ENCODE data around the gene RASA3. TPM values are rescaled to one million over a fixed set of nuclear protein-coding genes. Genes with fewer than 3 reads are reported as not detected.
A peak's percentile ranks its signal among the peaks of the same experiment; 100 is the strongest.
"Not testable (repeated sequence)": the region's sequence is repeated elsewhere in the genome, so short reads cannot be mapped to it uniquely, and the experiment has no call there.

Gene RASA3
- total and polyA plus RNA-seq, 12 donors: 6.8 to 16.9 (median 10.3) TPM

DNA sequence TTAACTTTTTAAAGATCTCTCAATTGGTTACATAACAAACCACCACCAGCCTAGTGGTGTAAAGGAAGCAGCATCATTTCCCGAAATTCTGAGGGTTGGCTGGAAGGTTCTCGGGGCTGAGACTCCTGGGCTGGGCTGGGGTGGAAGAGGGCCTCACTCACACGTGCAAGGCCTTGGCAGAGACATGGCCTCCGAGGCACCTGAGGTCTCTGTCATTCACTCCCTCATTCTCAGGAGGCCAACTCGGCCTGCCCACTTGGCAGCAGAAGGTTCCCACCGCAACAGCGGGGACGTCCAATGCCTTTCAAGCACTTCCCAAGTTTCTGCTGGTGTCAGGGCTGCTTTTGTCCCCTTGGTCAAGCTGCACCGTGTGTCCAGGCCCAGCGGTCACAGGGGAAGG lies 18.6 kb upstream of the RASA3 start:
- peak in 2 of 8 donors; percentile 14 to 31 for ATAC-seq
- Histone ChIP-seq H3K36me3 (no peaks in the 10 kb centered on the region), H3K27me3 (no peaks in the 10 kb centered on the region), H3K9me3 (no peaks in the 10 kb centered on the region), H3K27ac (peak overlapping the region in 1 of 10 donors; percentile 65), H3K4me3 (no peak overlapping the region), H3K4me1 (peaks cover 0 to 31% (median 0%) of the 10 kb centered on the region in 9 donors)
- WGBS, 2 donors: 72 to 76% methylated on average over 10 of the region's 10 CpGs
- intact Hi-C loops (cut with DNase I): no loop called here
- DNase-seq: no peak
- TF ChIP-seq, protein P1, sequence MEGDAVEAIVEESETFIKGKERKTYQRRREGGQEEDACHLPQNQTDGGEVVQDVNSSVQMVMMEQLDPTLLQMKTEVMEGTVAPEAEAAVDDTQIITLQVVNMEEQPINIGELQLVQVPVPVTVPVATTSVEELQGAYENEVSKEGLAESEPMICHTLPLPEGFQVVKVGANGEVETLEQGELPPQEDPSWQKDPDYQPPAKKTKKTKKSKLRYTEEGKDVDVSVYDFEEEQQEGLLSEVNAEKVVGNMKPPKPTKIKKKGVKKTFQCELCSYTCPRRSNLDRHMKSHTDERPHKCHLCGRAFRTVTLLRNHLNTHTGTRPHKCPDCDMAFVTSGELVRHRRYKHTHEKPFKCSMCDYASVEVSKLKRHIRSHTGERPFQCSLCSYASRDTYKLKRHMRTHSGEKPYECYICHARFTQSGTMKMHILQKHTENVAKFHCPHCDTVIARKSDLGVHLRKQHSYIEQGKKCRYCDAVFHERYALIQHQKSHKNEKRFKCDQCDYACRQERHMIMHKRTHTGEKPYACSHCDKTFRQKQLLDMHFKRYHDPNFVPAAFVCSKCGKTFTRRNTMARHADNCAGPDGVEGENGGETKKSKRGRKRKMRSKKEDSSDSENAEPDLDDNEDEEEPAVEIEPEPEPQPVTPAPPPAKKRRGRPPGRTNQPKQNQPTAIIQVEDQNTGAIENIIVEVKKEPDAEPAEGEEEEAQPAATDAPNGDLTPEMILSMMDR (IDR thresholded peaks at IDR 0.05): no peak

DNA sequence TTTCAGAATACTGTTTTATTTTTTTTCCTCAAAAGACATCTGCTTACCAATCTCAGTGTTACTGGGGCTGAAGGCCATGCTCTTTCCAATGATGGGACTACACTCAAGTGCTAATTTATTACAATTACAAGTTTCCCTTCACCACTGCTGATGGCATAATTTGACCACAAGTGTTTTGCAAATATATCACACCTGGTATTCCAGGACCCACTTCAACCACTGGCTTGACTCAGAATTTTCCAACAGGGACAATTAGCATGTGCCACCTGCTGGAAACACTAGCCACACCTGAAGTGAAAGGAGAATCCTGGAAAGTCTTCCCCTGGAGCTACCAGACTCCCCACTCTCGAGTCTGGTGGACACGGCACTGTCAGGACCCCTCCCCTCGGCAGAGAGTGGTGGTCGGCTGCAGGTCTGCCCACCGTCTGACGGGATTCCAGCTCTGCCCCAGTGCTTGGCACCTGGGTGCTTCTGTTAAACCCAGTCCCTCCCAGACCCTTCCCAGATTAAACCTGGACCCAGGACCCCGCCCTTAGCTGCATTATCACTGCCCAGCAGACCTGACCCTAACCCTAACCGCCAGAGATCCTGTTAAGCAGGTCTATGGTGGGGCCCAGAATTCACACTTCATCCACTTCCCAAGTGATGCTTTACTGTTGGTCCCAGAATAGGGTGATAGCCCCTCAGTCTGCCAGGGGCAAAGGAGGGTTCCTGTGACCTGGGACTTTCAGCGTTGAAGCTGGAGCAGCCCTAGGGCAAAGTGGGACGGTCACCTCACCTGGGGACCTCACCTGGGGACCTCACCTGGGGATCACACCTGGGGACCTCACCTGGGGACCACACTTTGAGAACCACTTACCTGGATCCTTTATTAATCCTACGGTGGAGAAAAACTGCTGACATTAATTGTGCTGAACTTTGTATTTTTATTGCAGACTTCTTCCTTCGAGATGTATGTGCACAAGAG lies 17.6 kb upstream of the RASA3 start:
- H3K27me3 ChIP-seq: peaks cover 0 to 7% (median 0%) of the 10 kb centered on the region in 7 donors
- WGBS, 2 donors: 84 to 87% methylated on average over 12 of the region's 12 CpGs
- DNase-seq: no peak
- no peaks in the 10 kb centered on the region for H3K36me3 ChIP-seq
- no peaks in the 10 kb centered on the region for H3K9me3 ChIP-seq
- TF ChIP-seq, protein P1 (IDR thresholded peaks at IDR 0.05): no peak
- intact Hi-C loops (cut with DNase I): no loop called here
- H3K27ac ChIP-seq: peak overlapping the region in 1 of 10 donors; percentile 65
- no peak overlapping the region for H3K4me3 ChIP-seq
- H3K4me1 ChIP-seq: peaks cover 0 to 31% (median 0%) of the 10 kb centered on the region in 9 donors
- ATAC-seq: no peak

DNA sequence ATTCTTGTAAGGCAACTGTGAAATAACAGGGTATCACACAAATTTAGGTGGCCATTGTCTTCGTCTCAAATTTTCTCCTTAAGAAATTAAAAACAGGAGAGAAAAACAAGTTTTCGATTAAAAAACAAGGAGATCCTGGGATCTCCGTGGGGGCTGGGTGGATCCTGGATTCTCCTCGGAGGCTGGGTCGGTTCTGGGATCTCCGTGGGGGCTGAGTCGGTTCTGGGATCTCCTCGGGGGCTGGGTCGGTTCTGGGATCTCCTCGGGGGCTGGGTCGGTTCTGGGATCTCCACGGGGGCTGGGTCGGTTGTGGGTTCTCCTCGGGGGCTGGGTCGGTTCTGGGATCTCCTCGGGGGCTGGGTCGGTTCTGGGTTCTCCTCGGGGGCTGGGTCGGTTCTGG lies 16.5 kb upstream of the RASA3 start:
- intact Hi-C loops (cut with DNase I); H3K36me3 ChIP-seq; ATAC-seq; H3K27me3 ChIP-seq; DNase-seq; H3K4me3 ChIP-seq; H3K9me3 ChIP-seq: not testable (repeated sequence)
- Histone ChIP-seq H3K27ac (peak overlapping the region in 1 of 10 donors; percentile 75), H3K4me1 (peaks cover 0 to 42% (median 0%) of the 10 kb centered on the region in 9 donors)
- 93 to 96% methylated on average over 19 of the region's 19 CpGs for WGBS, 2 donors

DNA sequence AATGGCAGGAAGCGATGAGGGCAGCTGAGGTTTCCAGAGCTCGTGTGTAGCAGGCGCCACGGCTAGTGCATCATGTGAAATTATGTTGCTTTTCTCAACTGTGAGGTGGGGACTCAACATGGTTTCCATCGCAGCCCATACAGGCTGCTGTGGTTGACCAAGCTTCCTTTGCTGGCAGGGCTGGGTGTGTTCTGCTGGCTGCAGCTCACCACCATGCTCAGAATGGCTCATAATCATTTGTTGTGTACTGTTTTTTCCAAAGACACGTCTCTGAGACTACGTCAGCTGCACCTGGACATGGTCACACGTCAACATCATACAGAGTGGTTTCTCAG lies 16.1 kb upstream of the RASA3 start:
- TF ChIP-seq, protein P1 (IDR thresholded peaks at IDR 0.05): no peak
- Histone ChIP-seq H3K4me1 (peaks cover 0 to 46% (median 0%) of the 10 kb centered on the region in 9 donors), H3K27ac (peak overlapping the region in 1 of 10 donors; percentile 78), H3K36me3 (no peaks in the 10 kb centered on the region), H3K27me3 (peaks cover 0 to 7% (median 0%) of the 10 kb centered on the region in 7 donors), H3K9me3 (no peaks in the 10 kb centered on the region), H3K4me3 (no peak overlapping the region)
- DNase-seq (no peak), ATAC-seq (peak in 2 of 8 donors; percentile 39 to 44)
- 67% methylated on average over 8 of the region's 8 CpGs for WGBS, 2 donors
- intact Hi-C loops (cut with DNase I): no loop called here

All from heart right ventricle (tissue), 16 donors.